GM21619 (cell line): Measurements from ENCODE around the gene KCNAB1.
"Not testable (repeated sequence)": the region's sequence is repeated elsewhere in the genome, so short reads cannot be mapped to it uniquely, and the experiment has no call there.

Source experiments
- ATAC-seq: cut with Tn5 transposase; IDR thresholded peaks from one replicate; pipeline ENCODE4 v1.9.1; 2021; ENCODE audit not compliant: unreplicated experiment

Gene KCNAB1

GRCh38 chr3:156554842-156555687 is 434.7 kb downstream of the KCNAB1 start, which contains the start of gene SSR3:
Gene SSR3 (minus strand): TSS chr3:156555117. CDS start chr3:156555089, 28 bp downstream.
- peak; percentile 99 for ATAC-seq

DNA sequence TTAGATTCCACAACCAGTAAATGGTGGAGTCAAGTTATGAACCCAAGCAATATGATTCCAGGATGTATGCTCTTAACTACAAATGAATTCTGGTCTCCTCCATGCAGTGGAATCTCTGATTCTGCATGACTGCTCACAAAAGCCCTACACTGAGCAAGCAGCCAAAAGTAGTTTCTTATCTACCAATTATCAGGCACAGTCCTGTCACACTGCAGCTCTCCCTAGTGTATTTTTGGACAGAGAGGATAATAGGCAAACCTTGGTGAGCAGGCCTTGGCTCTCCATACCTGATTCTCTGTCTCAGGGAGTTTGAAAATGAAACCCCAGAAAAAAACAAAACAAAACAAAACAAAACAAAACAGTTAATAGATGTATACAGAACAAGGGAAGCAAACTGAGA is 438.0 kb downstream of the KCNAB1 start:
- ATAC-seq = no peak

DNA sequence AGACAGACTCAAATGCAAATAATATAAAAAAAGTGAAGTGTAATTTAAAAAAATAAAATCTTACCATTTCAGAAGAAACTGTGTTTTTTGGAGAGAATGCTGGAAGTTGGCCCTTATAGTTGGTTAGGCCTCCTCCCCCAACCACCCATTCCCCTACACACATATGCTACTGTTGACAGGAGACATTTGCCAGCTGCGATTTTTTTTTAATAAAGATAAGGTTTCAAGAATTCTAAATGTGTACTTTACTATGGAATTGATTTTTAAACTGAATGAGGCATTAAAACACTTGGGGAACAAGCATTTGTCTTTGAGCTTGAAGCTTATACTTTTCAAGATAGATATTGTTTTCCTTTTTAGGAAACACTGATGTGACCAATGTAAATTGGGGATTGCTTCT is 438.9 kb downstream of the KCNAB1 start:
- no peak for ATAC-seq

DNA sequence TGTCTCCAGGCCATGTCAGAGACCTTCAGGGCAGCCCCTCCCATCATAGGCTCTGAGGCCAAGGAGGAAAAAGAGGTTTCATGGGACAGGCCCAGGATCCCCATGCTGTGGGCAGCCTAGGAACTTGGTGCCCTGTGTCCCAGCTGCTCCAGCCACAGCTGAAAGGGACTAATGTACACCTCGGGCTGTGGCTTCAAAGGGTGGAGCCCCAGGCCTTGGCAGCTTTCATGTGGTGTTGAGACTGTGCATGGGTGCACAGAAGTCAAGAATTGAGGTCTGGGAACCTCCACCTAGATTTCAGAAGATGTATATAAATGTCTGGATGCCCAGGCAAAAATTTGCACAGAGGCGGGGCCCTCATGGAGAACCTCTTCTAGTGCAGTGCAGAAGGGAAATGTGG is 441.2 kb downstream of the KCNAB1 start:
- ATAC-seq = no peak

GRCh38 chr3:156562486-156562885 is 442.1 kb downstream of the KCNAB1 start:
- not testable (repeated sequence) for ATAC-seq

DNA sequence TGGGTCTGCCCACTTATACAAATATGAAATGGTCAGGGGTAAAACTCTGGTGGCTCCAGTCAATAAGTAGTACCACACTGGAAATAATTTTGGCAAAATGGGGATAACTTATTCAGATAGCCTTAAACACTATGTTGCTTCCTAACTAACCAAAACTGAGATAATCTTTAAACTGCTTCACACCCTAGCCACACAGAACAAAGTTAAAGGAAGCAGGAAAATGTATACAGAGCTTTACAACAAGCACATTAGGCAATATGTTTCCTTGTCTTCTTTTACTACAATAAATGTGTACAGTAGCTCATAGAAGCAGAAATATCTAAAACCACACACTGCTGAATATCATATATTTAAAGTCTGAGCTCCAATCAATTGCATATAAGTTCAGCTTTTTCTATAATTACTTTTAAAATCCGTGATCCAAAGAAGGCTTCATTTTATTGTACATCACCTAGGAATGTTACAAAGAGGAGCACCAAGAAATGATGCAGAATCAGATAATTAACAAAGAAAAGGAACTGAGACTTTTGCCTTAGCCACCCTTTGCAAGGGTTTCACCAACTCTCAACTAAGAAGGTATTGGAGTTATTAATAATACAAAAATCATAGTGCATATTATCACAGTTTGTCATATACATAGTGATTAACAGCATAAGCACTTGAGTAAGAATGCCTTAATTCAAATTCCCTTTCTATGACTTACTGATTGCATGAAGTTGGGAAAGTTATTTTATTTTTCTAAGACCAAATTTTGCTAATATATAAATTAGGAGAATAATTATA is 443.7 kb downstream of the KCNAB1 start:
- ATAC-seq = no peak

DNA sequence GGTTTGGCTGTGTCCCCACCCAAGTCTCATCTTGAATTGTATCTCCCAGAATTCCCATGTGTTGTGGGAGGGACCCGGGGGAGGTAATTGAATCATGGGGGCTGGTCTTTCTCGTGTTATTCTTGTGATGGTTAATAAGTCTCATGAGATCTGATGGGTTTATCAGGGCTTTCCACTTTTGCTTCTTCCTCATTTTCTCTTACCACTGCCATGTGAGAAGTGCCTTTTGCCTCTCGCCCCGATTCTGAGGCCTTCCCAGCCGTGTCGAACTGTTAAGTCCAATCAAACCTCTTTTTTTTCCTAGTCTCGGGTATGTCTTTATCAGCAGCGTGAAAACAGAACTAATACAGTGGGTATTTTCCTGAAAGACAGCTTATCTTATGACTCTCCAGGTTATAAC is 448.6 kb downstream of the KCNAB1 start:
- not testable (repeated sequence) for ATAC-seq

- not testable (repeated sequence) for ATAC-seq
These were observed 449.5 kb downstream of the KCNAB1 start for GRCh38 chr3:156569881-156570280.

- no peak for ATAC-seq
These were observed 455.3 kb downstream of the KCNAB1 start for GRCh38 chr3:156575641-156576040.

GRCh38 chr3:156576051-156576450 is 455.7 kb downstream of the KCNAB1 start:
- ATAC-seq = no peak

- ATAC-seq = no peak
These were observed 456.4 kb downstream of the KCNAB1 start for GRCh38 chr3:156576651-156577348.

- ATAC-seq = no peak
These were observed 457.4 kb downstream of the KCNAB1 start for GRCh38 chr3:156577736-156578135.

DNA sequence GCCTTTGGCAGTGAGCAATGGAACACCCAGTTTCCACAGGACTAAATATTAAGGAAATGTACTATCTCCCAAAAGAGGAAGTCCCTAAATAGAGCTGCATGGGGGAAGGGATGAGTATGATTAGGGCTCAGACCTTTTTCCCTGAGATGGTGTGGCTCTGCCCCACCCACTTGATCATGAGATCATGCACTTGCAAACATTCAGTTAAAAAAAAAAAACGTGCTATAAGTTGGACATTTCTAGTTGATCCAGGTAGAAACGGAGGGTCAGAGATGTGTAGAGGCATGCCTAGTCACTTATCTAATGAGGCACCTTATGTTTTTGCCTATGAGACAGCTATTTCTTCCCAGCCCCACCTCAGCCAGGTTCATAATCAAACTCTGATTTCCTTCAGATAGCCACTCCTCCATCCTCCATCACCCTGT is 459.1 kb downstream of the KCNAB1 start:
- ATAC-seq = no peak

DNA sequence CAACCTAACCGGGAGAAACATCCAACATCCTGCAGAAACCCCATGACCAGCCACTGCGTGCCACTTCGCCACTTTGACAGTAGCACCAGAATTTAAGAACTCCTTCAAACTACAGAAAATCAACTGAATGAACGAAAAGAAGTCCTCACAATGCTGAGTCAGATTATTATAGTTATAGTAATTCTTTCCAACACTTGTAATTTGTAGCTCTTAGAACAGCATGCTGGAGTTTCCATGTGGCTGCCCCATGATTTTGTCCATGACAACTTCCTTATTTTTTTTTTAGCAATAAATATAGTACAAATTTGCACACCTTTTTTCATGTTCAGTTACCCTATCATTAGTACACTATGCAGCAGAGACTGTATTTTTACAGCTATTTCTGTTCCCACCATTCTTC is 460.7 kb downstream of the KCNAB1 start:
- no peak for ATAC-seq

DNA sequence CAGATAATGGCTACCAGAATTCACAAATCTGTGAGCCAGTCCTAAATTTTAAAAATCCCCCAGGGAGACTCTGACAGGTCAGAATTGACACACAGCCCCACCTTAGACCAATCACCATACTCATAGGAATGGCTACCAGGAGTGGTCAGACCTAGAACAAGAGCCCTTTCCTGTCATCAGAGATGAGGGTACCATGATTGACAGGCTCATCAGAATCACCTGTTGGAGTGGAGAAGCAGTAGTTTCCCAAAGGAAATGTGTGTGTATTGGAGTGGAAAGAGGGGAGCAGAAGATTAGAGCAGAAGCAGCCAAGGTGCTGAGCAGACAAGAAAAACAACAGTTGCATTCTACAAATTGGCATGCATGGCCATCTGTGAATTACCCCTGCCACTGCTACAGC is 461.6 kb downstream of the KCNAB1 start:
- ATAC-seq = no peak

GRCh38 chr3:156582532-156583183 is 462.3 kb downstream of the KCNAB1 start:
- ATAC-seq = peak; percentile 89

DNA sequence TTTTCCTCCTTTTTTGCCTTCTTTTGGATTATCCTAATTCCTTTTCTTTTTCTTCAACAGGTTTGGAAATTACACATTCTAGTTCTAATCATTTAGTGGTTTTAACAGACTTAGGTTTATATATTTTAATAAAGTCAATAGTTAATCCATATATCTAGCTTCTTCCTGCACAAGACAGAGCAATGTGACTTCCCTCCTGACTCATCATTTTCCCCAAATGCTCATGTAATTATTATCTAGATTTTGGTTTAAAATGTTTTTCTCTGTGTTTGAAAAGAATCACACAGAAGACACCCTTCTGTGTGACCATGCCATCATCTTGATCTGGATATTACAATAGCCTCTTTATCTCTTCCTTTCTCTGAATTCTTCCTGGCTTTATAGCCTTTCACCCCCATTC is 463.1 kb downstream of the KCNAB1 start:
- no peak for ATAC-seq

DNA sequence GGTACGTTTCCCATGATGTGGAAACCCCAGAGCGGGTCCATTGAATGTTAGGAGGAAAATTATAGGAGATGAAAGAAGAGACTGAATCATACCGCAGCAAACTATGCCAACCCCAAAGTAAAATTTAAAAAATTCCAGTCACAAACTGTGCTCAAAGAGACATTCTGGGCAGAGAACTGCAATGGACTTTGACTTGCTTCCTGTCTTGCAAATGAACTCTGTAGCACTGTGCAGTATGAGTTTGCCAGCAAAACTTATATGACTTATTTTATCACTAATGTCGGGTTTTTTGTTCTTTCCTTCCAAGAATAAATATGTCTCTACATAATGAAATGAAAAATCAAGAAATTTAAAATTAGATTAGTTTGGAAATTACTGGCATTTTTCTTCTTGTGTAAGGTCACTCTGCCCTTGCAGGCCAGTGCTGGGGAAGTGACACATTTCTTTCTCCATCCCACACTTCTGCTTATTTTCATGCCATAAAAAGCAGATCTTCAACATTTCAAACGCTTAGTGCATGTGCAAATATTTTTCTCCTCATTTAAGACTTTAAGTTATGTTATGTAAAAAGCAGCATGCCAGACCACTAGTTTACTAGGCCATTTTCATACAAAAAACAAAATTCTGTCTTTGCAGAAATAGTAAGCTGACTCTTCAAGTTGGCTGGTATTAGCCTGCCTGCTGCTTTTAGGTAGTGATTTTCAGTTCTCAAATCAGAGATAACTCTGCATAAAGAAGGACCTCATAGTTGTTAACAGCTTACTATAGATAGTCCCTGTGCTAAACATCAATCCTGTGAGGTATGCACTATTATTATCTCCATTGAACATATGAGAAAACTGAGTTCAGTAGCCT is 466.8 kb downstream of the KCNAB1 start:
- ATAC-seq = no peak

DNA sequence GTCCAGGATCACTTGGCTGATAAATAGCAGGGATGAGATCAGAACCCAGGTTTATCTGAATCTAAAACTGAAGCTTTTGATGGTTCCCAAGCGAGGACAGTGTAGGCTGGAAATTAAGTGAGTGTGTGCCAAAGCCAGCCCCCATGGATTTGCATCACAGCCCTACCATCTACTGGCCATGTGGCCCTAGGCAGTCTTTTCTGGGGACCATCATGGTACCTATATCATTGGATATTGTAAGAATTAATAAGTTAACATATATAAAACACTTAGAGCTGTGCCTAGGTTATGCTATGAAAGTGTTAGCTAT is 467.3 kb downstream of the KCNAB1 start:
- ATAC-seq = no peak
